Activated CD4-positive, alpha-beta memory T cell treated with anti-CD3 and anti-CD28 coated beads for 36 hours (primary cell): ENCODE measurements around the gene ESF1. TPM values are rescaled to one million over a fixed set of nuclear protein-coding genes. Genes with fewer than 3 reads are reported as not detected.

Experiments used
- CTCF ChIA-PET: fragments of 350-600 bp; sonication (Branson Sonifier 250); formaldehyde crosslinking; loops from one replicate; lab custom pipeline; 2021; ENCODE audit warnings: antibody characterized with exemption, inconsistent platforms; lab: Charles Lee
- POLR2A ChIA-PET: fragments of 350-600 bp; sonication (Branson Sonifier 250); formaldehyde crosslinking; loops from one replicate; lab custom pipeline; 2021; ENCODE audit warnings: antibody characterized with exemption; lab: Charles Lee
- DNase-seq: peaks from one replicate; pipeline ENCODE4 v3.0.0-alpha.2; 2020
- H3K27ac Mint-ChIP-seq: one replicate; pipeline ENCODE4 v1.8.0; 2021; ENCODE audit warnings: mixed read lengths
- H3K27me3 Mint-ChIP-seq: one replicate; pipeline ENCODE4 v1.8.0; 2021; ENCODE audit warnings: mixed read lengths
- H3K36me3 Mint-ChIP-seq: one replicate; pipeline ENCODE4 v1.8.0; 2021; ENCODE audit warnings: mixed read lengths
- H3K4me1 Mint-ChIP-seq: one replicate; pipeline ENCODE4 v1.8.0; 2021; ENCODE audit warnings: low read depth, mixed read lengths
- H3K4me3 Mint-ChIP-seq: one replicate; pipeline ENCODE4 v1.8.0; 2021; ENCODE audit warnings: mild to moderate bottlenecking, mixed read lengths
- H3K9me3 Mint-ChIP-seq: one replicate; pipeline ENCODE4 v1.8.0; 2021; ENCODE audit warnings: mixed read lengths
- intact Hi-C: fragments of 100-400 bp; cut with micrococcal nuclease; formaldehyde crosslinking; loops from one replicate; pipeline ENCODE4 v1.15.1; 2023
- total RNA-seq, 2 experiments: library from RNA; stranded (reverse); gene quantifications; one replicate each; pipeline ENCODE4 v1.2.3, GENCODE V29; 2021

Gene ESF1
- total RNA-seq, 2 experiments from 2014 or later = 17.3 to 17.9 TPM

DNA sequence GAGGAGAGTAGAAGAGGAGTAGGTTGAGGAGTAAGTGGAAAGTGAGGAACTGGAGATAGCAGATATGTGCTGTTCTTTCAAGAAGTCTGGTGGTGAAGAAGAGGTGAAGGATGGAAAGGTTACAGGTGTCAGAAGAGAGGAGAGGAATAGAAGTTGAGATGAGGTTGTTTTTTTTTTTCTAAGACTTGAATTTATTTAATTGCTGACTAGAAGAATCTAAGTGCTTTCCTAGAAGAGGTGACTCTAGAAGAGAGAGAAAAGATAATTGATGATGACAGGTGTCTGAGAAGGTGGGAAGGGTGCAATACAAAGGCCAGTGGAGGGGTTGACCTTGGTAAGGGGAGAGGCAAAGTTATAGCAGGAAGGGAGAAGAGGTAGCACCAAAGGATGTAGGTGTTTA, 25.7 kb upstream of the ESF1 start:
- Mint-ChIP-seq H3K36me3 (peaks cover 15% of the 10 kb centered on the region), H3K27ac (no peak overlapping the region), H3K27me3 (no peaks in the 10 kb centered on the region), H3K4me1 (peaks cover 6% of the 10 kb centered on the region), H3K4me3 (no peak overlapping the region), H3K9me3 (no peaks in the 10 kb centered on the region)
- ChIA-PET CTCF (no interaction called here), POLR2A (no interaction called here)
- intact Hi-C loops = no loop called here
- no peak for DNase-seq

DNA sequence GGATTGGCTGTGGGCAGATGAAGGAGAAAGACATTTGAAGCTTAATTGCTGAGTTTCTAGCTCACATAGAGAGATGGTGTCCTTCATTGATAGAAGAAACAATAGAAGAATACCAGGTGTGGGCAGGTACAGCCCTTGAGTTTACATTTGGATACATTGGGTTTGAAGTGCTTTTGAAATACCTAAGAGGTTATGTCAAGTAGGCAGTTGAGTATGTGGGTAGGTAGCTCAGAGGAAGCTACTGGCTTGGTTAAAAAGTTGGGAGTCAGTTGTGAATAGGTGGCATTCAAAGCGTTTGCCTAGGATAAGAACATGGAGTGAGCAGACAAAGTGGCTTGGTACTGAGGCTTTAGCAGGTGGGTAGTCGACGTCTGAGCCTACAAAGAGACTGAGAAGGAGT, 25.1 kb upstream of the ESF1 start:
- Mint-ChIP-seq H3K9me3 (no peaks in the 10 kb centered on the region), H3K27me3 (no peaks in the 10 kb centered on the region), H3K27ac (no peak overlapping the region), H3K4me1 (peaks cover 6% of the 10 kb centered on the region), H3K36me3 (peaks cover 16% of the 10 kb centered on the region), H3K4me3 (no peak overlapping the region)
- no peak for DNase-seq
- CTCF ChIA-PET = no interaction called here
- intact Hi-C loops = no loop called here
- POLR2A ChIA-PET = no interaction called here

DNA sequence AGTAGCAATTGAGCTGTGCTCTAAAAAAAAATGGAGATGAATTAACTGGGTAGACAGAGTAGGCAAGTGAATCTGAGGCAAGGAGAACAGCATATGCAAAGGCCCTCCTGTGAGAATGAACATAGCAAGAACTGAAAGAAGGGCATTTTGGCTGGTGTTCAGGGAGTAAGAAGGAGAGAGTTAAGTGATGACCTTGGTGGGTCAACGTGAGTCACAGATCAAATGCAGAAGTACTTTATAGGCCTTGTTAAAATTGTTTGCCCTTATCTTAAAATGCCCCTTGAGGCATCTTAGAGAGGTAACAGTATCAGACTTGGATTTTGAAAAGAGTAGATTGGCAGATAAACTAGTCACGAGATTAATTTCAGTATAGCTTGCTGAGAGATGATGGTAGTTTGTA, 24.7 kb upstream of the ESF1 start:
- peaks cover 6% of the 10 kb centered on the region for H3K4me1 Mint-ChIP-seq
- CTCF ChIA-PET = interaction anchor here (0.9 kb wide), 2 partner anchors 9 to 10 kb away, joined by 3 read pairs; no protein-coding TSS in a partner anchor

DNA sequence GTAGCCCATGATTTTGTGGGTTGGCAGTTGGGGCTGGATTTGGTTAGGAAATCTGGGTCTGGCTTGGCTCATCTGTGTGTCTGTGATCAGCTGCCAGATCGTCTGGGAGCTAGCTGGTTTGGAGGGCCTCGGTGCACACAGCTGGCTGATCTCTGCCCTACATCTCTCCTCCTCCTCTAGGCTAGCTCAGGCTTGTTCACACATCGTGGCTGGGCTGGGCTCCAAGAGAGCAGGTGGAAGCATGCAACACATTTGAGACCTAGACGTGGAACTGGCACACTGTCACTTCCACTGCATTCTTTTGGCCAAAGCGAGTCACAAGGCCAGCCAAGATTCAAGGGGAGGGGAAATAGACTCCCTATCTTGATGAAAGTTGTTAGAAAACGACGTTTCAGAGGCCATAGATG, 16.0 kb upstream of the ESF1 start:
- H3K4me3 Mint-ChIP-seq = no peak overlapping the region
- no peaks in the 10 kb centered on the region for H3K9me3 Mint-ChIP-seq
- no peaks in the 10 kb centered on the region for H3K4me1 Mint-ChIP-seq
- H3K27me3 Mint-ChIP-seq = no peaks in the 10 kb centered on the region
- no peak for DNase-seq
- ChIA-PET CTCF (interaction anchor here (0.6 to 0.9 kb wide), 3 partner anchors 8 to 29 kb away, joined by 3 read pairs; no protein-coding TSS in a partner anchor), POLR2A (no interaction called here)
- intact Hi-C loops = no loop called here
- no peak overlapping the region for H3K27ac Mint-ChIP-seq
- peaks cover 37% of the 10 kb centered on the region for H3K36me3 Mint-ChIP-seq

More for the DNA sequence above, 24.7 kb upstream of the ESF1 start:
- Mint-ChIP-seq H3K27ac (no peak overlapping the region), H3K27me3 (no peaks in the 10 kb centered on the region), H3K36me3 (peaks cover 16% of the 10 kb centered on the region), H3K4me3 (no peak overlapping the region), H3K9me3 (no peaks in the 10 kb centered on the region)
- intact Hi-C loops = no loop called here
- POLR2A ChIA-PET = no interaction called here
- DNase-seq = no peak

DNA sequence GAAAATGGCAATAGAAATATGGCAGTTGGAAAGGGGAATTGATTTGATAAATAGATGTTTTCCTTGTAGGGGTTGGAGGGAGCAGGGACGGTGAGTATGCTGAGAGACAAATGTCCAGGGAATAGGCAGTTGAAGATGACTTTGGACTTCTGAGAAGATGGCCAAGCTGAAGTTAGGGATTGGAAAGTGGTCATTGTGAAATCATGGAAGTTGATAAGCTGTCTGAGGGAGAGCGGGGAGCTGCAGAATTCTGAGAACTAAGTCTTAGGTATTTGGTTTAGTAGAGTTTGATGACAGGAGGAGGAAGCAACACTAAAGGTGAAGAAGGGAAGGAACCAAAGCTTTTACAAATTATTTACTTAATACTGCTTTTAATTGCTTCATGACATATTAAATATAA, 15.3 kb upstream of the ESF1 start:
- no peak for DNase-seq
- Mint-ChIP-seq H3K27me3 (no peaks in the 10 kb centered on the region), H3K36me3 (peaks cover 36% of the 10 kb centered on the region), H3K4me1 (no peaks in the 10 kb centered on the region), H3K27ac (peak overlapping the region; percentile 3), H3K9me3 (no peaks in the 10 kb centered on the region), H3K4me3 (no peak overlapping the region)
- POLR2A ChIA-PET = no interaction called here
- CTCF ChIA-PET = interaction anchor here (0.6 to 2.2 kb wide), 4 partner anchors 9 to 19 kb away, joined by 3 to 6 read pairs (median 4); no protein-coding TSS in a partner anchor
- intact Hi-C loops = no loop called here

DNA sequence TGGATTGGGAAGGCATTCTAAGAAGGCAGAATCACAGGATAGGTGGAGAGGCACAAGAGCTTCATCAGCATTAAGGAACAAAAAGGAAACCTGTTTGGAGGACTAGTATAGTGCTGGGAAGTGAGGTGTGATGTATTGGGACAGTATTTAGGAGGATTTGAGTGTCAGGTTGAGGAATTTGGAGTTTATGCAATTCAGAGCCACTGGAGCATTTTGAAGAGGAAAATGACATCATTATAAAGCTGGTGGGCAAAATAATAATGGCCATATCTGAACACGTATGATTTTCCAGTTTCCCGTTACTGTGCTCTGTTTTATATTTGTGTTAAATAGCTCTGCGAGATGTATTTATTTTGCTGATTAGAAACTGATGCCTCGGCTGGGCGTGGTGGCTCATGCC, 14.3 kb upstream of the ESF1 start:
- Mint-ChIP-seq H3K36me3 (peaks cover 38% of the 10 kb centered on the region), H3K27me3 (no peaks in the 10 kb centered on the region), H3K9me3 (no peaks in the 10 kb centered on the region), H3K27ac (no peak overlapping the region), H3K4me3 (no peak overlapping the region), H3K4me1 (no peaks in the 10 kb centered on the region)
- intact Hi-C loops = no loop called here
- ChIA-PET POLR2A (no interaction called here), CTCF (interaction anchor here (1.7 to 2.2 kb wide), 3 partner anchors 11 to 27 kb away, joined by 4 to 6 read pairs (median 6); no protein-coding TSS in a partner anchor)
- no peak for DNase-seq

DNA sequence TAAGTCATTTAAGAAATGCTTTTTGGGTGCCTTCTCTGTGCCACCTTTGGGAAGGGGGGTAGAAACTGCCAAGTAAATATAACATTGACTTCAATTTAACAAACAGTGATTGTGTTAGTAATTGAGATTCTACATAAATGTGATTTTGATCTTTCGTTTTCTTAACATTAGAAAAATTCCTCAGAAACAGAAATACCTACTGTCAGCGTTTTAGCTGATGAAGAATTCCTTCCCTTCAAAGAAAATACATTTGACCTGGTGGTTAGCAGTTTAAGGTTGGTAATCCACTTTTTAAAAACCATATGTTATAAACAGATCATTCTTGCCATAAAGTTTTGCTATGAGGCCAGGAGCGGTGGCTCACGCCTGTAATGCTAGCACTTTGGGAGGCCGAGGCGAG, 9.9 kb upstream of the ESF1 start:
- no peaks in the 10 kb centered on the region for H3K4me1 Mint-ChIP-seq
- no peaks in the 10 kb centered on the region for H3K9me3 Mint-ChIP-seq
- H3K27me3 Mint-ChIP-seq = no peaks in the 10 kb centered on the region
- POLR2A ChIA-PET = no interaction called here
- no peak overlapping the region for H3K27ac Mint-ChIP-seq
- intact Hi-C loops = no loop called here
- H3K4me3 Mint-ChIP-seq = no peak overlapping the region
- CTCF ChIA-PET = interaction anchor here (1.5 kb wide), 1 partner anchor 23 kb away, joined by 5 read pairs; no protein-coding TSS in a partner anchor
- no peak for DNase-seq
- H3K36me3 Mint-ChIP-seq = peaks cover 36% of the 10 kb centered on the region

DNA sequence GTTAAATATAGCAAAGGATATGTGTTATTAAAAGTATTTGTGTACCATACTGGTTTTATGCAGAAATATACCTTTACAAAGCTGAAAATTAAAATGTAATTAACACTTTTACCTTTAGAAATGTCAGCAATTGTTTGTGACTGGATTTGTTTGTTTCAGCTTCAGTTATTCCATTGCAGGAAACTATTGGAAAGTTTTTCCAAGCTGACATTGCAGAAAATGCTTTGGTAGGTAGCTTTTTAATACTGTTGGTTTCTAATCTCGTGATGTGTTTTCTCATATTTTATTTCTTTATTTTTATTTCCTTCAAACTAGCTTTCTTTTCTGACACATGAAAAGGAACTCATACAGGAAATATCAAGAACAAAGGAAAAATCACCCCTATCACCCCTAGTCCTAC, 8.3 kb upstream of the ESF1 start:
- no peak overlapping the region for H3K27ac Mint-ChIP-seq
- DNase-seq = no peak
- peaks cover 31% of the 10 kb centered on the region for H3K36me3 Mint-ChIP-seq
- H3K27me3 Mint-ChIP-seq = no peaks in the 10 kb centered on the region
- no peak overlapping the region for H3K4me3 Mint-ChIP-seq
- H3K9me3 Mint-ChIP-seq = no peaks in the 10 kb centered on the region
- intact Hi-C loops = no loop called here
- H3K4me1 Mint-ChIP-seq = peaks cover 2% of the 10 kb centered on the region
- POLR2A ChIA-PET = interaction anchor here (1.1 kb wide), 1 partner anchor 8 kb away, joined by 3 read pairs; the partner anchor contains the start of genes ESF1 and NDUFAF5
- CTCF ChIA-PET = interaction anchor here (1.0 to 2.1 kb wide), 2 partner anchors 21 to 27 kb away, joined by 4 to 13 read pairs; no protein-coding TSS in a partner anchor

DNA sequence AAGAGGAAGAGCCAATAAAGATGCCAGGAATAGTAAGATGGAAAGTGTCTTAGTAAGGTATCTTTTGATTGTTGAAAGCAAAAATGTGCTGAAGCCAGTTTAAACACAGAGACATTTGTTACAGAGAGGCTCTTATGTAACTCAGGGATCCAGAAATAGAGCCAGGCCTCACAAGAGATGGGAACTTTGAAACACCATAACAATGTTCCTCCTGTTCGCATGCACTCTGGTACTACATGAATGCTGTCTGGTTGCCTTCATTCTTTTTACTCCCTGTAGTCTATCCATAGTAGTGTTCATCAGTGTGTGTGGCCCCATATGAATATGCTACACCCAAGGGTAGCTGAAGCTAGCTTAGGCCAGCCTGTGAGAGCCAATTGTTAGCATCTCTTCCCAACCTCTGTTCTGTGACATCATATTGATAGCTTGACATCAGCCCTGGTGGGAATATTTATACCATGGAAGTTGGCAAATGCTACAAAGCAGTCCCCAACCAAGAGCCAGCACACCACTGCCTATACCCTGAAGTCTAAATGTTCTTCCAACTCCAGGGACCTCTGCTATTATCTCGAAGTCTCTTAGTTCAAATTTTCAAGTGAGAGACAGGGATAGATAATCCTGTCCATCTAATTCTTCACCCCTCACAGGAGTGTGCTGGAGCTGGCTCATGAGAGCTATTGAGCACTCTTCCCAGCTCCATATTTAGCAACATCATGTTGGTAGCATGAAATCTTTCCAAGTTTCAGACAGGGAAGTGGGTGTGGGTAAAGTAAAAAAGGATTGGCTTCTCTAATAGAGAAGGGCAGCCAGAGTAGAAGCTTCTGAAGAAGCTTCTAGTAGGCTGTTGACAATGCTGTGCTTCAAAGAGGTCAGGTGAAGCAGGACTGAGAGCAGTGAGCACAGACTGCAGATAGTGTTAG, 7.1 kb upstream of the ESF1 start:
- no peaks in the 10 kb centered on the region for H3K9me3 Mint-ChIP-seq
- DNase-seq = no peak
- H3K4me1 Mint-ChIP-seq = peaks cover 9% of the 10 kb centered on the region
- H3K36me3 Mint-ChIP-seq = peaks cover 34% of the 10 kb centered on the region
- CTCF ChIA-PET = interaction anchor here (2.1 kb wide), 1 partner anchor 20 kb away, joined by 13 read pairs; no protein-coding TSS in a partner anchor
- no peak overlapping the region for H3K4me3 Mint-ChIP-seq
- H3K27ac Mint-ChIP-seq = no peak overlapping the region
- POLR2A ChIA-PET = no interaction called here
- intact Hi-C loops = no loop called here
- no peaks in the 10 kb centered on the region for H3K27me3 Mint-ChIP-seq

DNA sequence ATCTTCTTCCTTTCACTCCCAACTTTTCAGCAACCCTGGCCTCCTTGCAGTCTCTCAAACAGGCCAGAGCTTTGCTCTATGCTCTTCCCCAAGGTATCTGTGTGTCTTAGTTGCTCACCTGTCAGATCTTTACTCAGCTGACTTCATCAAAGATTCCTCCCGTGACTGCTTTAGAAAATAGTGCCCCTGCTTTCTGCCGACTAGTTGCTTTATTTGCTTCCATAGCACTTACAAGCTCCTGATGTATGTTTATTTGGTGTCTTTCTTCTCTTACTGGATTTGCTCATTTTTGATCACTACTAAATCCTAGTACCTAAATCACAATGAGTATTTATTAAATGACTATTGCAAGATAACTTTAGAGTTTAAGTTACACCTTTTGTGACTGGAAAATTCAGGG, 6.0 kb upstream of the ESF1 start:
- peaks cover 29% of the 10 kb centered on the region for H3K36me3 Mint-ChIP-seq

DNA sequence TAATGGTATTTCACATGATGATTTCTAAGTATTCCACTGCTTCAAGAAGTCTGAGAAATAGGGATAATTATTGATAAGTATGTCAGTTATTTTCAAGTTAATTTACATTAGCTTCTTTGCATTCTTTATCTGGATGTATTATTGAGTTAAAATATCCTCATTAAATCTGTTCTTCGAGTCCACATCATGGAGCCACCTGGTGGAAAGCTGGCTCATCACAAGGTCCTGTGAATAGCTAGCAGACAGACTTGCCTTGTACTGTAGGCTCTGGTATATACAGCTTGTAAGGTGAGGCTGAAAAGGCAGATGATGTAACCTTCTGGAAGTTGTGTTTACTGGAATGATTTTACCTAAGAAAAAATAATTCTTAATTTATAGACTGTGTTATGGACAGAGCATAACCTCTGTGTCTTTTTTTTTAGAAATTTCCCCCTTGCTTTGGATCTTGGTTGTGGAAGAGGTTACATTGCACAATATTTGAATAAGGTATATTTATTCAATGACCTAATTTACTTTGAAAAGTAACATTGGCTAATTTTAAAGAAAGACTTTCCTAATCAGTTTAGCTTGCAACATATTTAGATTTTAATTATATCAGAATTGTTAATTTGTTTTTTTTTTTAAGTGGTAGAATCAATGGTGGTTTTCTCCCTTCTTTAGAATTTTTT, 3.6 kb upstream of the ESF1 start:
- ChIA-PET POLR2A (interaction anchor here (1.4 kb wide), 1 partner anchor 18 kb away, joined by 3 read pairs; no protein-coding TSS in a partner anchor), CTCF (interaction anchor here (0.7 to 2.1 kb wide), 11 partner anchors 9 to 465 kb away, joined by 3 to 10 read pairs (median 4); no protein-coding TSS in a partner anchor)
- H3K27me3 Mint-ChIP-seq = no peaks in the 10 kb centered on the region
- peaks cover 30% of the 10 kb centered on the region for H3K4me1 Mint-ChIP-seq
- DNase-seq = peak; percentile 44
- no peak overlapping the region for H3K27ac Mint-ChIP-seq
- peaks cover 31% of the 10 kb centered on the region for H3K36me3 Mint-ChIP-seq
- intact Hi-C loops = loop anchor here (5.0 to 10.0 kb wide), 2 partner anchors 331 to 564 kb away; partner anchors contain the start of gene ISM1
- H3K4me3 Mint-ChIP-seq = no peak overlapping the region
- H3K9me3 Mint-ChIP-seq = no peaks in the 10 kb centered on the region

More for the DNA sequence above, 6.0 kb upstream of the ESF1 start:
- no peak for DNase-seq
- no peaks in the 10 kb centered on the region for H3K9me3 Mint-ChIP-seq
- ChIA-PET CTCF (no interaction called here), POLR2A (no interaction called here)
- intact Hi-C loops = no loop called here
- peaks cover 20% of the 10 kb centered on the region for H3K4me1 Mint-ChIP-seq
- no peak overlapping the region for H3K4me3 Mint-ChIP-seq
- H3K27ac Mint-ChIP-seq = no peak overlapping the region
- no peaks in the 10 kb centered on the region for H3K27me3 Mint-ChIP-seq
